Measurements from ENCODE around the gene NUBP1. TPM values are rescaled to one million over a fixed set of nuclear protein-coding genes. Genes with fewer than 3 reads are reported as not detected.
"Not testable (repeated sequence)": the region's sequence is repeated elsewhere in the genome, so short reads cannot be mapped to it uniquely, and the experiment has no call there.

Gene NUBP1
- polyA plus RNA-seq (ENCODE audit: insufficient read depth in 1 of 5, insufficient read length in 5 of 5, low replicate concordance in 1 of 5) = 10 to 100 TPM; 27.0 to 33.7 (median 30.2) TPM
- long read RNA-seq, donor 1, partial matches to known transcripts = 0 of 4 reads
- long read RNA-seq, donor 1, other reads (novel, unspliced or antisense) = 0 of 4 reads
- long read RNA-seq, donor 2, transcript NUBP1-201 (11 exons, 1,228 nt) = major isoform, 5 of 5 reads
- long read RNA-seq, donor 2, partial matches to known transcripts = 0 of 5 reads
- long read RNA-seq, donor 2, other reads (novel, unspliced or antisense) = 0 of 5 reads
- long read RNA-seq, donor 3, transcript NUBP1-201 (11 exons, 1,228 nt) = major isoform, 6 of 11 reads
- long read RNA-seq, donor 3, partial matches to known transcripts = 5 of 11 reads
- long read RNA-seq, donor 3, other reads (novel, unspliced or antisense) = 0 of 11 reads
- long read RNA-seq, donor 4, transcript NUBP1-201 (11 exons, 1,228 nt) = major isoform, 5 of 10 reads
- long read RNA-seq, donor 4, partial matches to known transcripts = 5 of 10 reads
- long read RNA-seq, donor 4, other reads (novel, unspliced or antisense) = 0 of 10 reads
- long read RNA-seq, donor 5, transcript NUBP1-201 (11 exons, 1,228 nt) = major isoform, 8 of 16 reads
- long read RNA-seq, donor 5, partial matches to known transcripts = 5 of 16 reads
- long read RNA-seq, donor 5, other reads (novel, unspliced or antisense) = 0 of 16 reads
- long read RNA-seq, donor 6, transcript NUBP1-201 (11 exons, 1,228 nt) = major isoform, 19 of 21 reads
- long read RNA-seq, donor 6, partial matches to known transcripts = 0 of 21 reads
- long read RNA-seq, donor 6, other reads (novel, unspliced or antisense) = 0 of 21 reads
- long read RNA-seq, donor 7, transcript NUBP1-201 (11 exons, 1,228 nt) = major isoform, 8 of 8 reads
- long read RNA-seq, donor 7, partial matches to known transcripts = 0 of 8 reads
- long read RNA-seq, donor 7, other reads (novel, unspliced or antisense) = 0 of 8 reads
- long read RNA-seq, donor 8, partial matches to known transcripts = 0 of 2 reads
- long read RNA-seq, donor 8, other reads (novel, unspliced or antisense) = 0 of 2 reads

DNA sequence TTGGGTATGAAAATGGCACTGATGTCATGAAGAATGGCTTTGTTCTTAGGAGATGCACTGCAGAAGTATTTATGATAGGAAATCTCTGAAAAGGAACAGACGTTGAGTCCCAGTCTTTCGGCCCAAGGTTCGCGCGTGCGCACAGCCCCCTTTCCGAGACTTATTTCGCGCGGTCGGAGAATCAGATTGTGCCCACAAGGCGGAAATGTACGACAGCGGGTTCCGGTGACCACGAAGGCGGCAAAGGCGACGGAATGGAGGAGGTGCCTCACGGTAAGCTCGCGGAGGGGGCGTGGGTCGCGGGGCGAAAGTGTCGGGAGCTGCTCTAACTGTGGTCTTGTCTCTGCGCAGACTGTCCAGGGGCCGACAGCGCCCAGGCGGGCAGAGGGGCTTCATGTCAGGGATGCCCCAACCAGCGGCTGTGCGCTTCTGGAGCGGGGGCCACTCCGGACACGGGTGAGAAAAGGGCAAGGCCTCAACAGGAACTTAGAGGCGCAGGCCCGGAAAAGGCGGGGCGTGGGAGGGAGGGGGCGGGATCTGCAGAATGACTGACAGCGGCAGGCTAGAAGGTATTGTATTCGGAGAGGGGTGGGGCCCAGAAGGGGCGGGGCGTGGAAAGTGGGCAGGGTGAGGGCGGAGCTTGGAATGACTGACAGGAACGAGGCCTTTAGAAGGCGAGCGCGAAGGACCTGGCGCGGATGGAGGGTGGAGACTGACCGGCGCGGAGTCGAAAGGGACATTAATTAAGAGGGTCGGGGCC lies at the start of gene NUBP1:
Gene NUBP1, plus strand, starts transcription at position 233 of the 760 bp plus-strand sequence. Its CDS starts 22 bp downstream, at position 255.
- peak; percentile 99 to 100 for DNase-seq

DNA sequence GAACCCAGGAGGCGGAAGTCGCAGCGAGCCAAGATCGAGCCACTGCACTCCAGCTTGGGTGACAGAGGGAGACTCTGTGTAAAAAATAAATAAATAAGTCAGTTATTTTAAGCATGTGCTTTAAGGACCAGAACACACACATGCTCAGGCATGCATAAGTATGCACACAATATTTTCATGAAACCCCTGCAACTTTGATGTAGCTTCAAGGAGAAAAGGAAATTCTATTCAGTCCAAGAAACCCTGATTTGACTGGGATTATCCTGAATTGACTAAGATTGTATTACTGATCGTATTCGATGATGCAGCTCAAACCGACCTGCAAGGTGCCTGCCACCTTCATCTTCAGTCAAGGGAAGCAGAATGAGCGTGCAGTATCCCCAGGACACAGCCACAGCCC lies 49.8 kb upstream of the NUBP1 start:
- no peak for DNase-seq

DNA sequence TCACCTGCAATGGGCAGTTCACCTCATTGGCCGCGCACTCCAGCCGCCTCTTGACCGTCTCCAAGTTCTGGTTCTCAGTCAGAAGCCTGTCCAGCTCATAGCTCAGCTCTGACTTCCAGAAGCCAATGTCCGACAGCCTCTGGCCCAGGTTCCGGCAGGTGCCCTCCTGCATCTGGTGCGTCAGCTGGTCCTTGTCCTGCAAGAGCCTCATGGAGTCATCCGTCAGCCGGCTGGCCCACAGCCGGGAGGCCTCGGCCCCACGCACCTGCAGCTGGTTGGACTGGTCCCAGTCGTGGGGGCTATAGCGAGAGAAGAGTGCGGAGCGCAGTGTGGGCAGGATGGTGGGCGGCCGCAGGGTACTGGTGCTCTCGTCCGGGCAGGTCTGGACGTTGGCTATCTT lies 49.3 kb upstream of the NUBP1 start:
- no peak for DNase-seq

DNA sequence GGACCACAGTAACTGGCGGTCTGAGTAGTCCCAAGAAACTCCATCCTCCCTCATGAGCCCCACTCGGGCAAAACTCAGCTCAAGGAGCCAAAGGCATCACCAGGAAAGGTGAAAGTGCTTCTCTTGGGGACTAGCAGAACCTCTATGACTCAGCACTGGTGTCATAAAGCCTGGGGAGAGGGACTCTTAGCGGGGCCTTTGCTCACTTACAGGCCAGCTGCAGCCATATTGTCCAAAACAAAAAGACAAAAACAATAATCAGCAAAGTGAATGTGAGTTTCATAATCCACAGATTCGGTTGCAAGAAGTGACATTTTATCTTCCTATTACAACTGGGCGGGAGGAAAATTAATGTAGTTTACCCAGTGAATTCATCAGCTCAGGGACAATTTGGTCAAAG lies 48.8 kb upstream of the NUBP1 start, which contains the start of gene TEKT5:
Gene TEKT5, minus strand, starts transcription at position 101 of the 400 bp plus-strand sequence. Its CDS starts 57 bp downstream, at position 44.
- DNase-seq = no peak

DNA sequence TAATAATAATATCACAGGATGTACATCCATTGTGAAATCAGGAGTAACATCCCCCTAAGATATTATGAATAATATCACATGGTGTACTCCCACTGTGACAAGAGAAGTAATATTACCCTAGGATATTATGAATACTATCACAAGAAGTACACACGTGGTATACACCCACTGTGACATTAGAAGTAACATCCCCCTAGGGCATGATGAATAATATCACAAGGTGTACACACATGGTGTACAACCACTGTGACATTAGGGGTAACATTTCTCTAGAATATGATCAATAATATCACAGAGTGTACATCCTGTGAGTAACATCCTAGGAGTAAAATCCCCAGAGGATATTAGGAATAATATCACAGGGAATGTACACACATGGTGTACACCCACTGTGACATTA lies 43.9 kb upstream of the NUBP1 start:
- DNase-seq = no peak

DNA sequence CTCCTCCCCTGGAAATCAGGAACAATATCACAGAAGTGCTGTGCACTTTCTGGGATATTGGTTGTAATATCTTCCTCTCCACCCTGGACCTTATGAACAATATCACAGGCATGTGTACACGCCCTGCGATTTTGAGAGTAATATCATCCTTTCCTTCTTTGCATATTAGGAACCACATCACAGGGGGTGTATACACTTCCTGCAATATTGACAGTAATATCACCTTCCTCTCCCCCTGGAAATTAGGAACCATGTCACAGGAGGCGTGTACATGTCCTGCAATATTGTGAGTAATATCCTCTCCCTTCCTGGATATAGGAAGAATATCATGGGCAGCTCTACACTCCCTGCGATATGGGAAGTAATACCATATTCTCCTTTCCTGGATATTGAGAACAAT lies 34.7 kb upstream of the NUBP1 start:
- no peak for DNase-seq

DNA sequence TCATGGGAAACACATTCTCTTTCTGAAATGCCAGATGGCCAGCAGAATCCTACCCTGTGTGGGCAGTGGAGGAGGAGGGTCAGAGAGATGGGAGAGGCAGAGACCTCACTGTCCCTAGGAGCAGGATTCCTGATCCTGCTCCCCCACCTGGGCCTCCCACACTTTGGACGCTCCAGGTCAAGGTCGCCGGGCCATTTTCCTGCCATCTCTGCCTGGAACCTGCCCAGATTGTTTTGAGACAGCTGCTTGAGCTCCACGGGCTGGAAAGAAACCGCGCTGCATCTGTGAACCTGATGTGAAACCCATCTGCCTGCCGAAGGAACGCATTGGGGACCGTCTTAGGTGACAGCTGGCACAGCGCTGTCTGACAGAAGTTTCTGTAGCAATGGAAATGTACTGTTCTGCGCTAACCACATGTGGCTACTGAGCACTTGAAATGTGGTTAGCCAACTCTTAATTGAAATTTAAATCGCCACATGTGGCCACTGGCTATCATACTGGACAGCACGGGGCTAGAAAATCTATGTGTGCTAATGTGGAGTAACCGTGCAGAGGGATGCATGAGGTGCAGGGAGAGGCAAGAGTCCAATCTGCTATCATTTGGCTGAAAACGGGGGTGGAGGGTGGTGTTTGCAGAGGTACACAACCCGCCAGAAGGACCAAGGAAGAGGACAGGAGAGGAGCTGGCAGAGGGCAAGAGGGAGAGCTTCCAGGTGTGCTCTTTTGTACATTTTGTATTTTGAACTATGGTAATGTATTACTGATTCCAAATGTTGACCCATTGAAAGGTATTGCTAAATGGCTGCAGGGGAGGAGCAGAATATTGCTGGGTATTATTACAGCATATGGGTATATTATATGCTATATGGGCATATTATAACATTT lies 15.4 kb upstream of the NUBP1 start:
- no peak for DNase-seq

DNA sequence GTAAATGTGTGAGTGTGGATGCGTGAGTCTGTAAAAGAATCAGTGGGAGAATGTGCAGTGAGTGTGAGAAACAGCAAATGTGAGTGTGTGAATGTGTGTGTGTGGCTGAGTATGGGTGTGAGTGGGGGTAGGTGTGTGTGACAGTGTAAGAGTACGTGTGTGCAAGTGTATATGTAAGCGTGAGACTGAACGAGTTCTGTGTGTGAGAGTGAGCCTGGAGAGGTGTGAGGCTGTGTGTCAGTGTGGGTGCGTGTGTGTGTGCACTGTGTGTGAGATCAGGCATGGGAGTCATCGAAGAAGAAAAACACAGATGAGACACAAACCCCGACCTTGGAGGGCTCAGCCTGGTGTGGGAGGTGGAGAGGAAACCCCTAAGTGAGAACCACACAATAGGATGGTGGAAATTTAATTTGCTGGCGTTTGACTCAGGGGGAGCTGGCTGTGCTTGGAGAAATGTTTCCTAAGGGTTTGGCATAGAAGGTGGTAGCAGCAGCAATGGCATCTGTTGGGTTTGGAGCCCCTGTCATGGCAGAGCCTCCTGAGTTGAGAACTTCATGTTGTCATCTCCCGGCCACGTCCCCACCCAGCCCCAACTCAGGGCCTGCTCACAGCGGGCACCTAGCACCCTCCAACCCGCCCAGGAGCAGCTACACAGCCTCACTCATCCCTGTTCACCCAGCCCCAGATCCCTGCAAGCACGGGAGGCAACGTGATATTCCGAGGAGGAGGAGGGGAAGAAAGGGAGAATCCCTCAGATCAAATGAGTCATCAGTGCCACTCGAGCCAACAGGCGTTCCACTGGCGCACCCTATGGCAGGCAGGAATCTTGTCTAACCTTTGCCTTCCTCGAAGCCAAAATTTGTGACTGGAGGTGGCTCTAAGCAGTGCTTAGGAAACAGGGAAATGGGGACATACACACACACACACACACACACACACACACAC lies 14.3 kb upstream of the NUBP1 start:
- DNase-seq = no peak

DNA sequence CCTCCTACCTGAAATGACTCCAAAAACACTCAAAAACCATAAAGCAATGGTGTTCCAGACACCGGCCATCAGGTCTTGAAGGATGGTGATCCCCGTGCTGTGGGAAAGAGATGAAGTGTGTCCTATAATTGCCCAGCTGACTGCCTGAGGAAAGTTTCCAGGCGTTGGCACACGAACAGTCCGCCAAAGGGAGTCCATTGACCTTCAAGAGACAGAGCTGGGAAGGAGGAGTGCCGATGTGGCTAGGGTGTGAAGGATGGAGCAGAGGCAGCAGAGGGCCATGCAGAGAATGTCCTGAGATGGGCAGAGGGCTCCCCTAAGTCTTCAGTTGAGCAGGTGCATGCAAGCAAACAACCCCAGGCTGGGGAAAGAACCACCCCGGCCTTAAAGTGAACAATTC lies 11.9 kb upstream of the NUBP1 start:
- no peak for DNase-seq

DNA sequence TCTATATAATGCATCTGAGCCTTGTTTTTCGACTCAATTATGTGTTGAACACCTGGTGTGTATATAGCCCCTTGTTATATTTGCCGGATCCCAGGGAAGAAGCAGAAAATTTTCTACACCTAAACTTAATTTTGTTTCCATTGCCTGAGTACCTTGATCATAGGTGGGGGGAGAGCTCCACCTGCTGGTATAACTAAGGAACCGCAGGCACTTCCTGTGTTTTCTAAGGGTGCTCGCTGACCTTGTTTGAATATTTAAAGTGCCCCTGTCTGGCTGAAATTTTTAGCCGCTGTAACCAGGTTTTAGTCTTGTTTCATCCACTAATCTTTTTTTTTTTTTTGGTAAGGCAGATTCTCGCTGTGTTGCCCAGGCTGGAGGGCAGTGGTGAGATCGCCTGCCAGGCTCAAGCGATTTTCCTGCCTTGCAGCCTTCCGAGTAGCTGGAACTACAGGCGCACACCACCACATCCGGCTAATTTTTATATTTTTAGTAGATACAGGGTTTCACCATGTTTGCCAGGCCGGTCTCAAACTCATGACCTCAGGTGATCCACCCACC lies 6.5 kb upstream of the NUBP1 start:
- peak; percentile 61 to 69 for DNase-seq

DNA sequence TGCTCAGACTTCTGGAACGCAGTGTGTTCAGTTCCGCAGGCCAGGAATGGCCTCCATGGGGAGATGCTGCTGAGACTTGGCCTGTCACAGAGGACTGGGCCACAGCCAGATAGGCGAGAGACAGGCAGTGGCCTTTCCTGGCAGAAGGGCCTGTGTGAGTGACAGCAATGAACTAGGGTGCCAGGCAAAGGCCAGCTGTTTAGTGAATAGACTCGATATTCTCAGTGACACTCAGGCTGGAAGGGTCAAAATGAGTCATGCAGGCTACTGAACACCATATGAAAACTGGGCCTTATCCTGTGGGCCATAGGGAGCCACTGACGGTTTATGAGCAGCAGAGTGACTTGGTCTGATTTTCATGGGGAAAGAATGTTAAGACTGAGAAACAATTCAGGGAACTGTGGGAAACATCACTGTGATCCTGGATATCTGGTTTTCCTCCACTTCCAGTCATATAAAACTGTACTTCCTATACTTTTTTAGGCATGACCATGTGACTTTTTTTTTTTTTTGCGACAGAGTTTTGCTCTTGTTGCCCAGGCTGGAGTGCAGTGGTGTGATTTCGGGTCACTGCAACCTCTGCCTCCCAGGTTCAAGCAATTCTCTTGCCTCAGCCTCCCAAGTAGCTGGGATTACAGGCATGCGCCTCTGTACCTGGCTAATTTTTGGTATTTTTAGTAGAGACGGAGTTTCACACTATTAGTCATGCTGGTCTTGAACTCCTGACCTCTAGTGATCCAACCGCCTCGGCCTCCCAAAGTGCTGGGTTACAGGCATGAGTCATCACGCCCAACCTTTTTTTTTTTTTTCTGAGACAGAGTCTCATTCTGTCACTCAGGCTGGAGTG lies 5.2 kb upstream of the NUBP1 start:
- no peak for DNase-seq

DNA sequence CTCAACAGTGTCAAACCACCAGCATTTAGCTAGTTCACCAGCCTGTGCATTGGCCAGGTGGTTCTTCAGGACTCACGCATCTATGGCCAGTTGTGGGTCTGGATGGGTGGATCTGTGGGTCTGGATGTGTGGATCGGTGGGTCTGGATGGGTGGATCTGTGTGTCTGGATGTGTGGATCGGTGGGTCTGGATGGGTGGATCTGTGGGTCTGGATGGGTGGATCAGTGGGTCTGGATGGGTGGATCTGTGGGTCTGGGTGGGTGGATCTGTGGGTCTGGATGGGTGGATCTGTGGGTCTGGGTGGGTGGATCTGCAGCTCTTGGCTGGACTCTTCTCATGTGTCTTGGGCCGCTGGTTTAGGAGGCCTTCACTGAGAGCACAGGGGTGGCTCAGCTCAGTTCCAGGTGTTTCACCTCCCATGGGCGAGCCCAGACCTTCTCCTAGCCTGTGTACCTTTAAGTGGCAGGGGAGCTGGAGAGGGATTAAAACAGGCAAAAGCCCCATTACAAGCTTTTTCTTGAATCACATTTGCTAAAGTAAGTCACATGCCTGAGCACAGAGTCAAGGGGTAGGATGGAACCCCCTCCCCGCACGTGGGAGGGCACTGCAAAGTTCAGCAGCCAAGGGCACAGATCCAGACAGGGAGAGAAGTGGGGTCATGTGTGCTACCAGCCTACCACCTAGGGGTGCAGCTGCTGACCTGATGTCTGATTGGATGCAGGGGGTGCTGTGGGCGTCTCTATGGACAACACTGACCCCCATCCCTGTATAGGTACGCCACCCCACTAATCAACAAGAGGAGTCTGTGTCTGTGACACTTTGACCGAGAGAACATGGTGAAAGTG lies 3.4 kb upstream of the NUBP1 start:
- no peak for DNase-seq

DNA sequence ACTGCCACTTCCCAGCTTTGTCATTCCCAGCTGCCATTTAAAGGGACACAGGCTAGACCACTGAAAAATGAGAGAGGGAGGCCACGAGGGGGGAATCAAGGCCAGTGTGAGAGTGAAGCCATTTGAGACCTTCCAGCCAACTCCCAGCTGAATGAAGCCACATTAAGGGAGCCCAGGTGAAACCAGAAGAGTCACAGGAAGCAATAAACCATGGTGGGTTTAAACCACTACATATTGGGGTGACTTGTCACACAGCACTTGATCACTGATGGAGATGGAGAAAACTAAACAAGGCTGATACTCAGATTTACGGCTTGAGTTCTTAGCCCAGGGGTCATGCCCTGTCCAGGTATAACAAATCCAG lies 2.8 kb upstream of the NUBP1 start:
- no peak for DNase-seq

DNA sequence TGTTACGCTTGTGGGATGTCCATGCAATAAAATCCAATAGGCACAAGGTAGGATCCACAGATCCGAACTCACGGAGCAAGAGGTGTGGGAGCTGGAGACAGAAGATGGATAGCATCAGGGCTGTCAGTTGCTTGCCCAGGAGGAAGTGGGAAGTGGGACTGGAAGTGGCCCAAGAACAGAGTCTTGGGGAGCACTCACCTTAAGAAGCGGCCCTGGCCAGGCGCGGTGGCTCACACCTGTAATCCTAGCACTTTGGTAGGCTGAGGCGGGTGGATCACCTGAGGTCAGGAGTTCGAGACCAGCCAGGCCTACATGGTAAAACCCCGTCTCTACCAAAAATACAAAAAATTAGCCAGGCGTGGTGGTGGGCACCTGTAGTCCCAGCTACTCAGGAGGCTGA lies 2.4 kb upstream of the NUBP1 start:
- not testable (repeated sequence) for DNase-seq

DNA sequence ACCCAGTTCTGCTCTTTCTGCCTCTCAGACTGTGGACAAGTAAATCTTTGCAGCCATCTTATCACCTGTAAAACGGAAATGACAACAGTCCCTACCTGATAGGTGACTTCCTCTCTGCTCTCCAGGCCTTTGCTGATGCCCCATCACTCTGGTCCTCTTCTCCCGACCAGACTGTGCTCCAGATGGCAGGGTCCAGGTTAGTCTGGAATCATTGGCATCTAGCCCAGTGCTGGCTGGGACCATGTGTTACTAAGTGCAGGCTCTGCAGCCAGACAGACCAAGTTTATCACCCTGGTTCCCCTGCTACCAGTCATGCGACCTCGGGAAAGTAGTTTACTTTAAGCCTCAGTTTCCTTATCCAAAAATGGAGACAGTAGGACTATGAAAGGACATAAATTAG lies 1.8 kb upstream of the NUBP1 start:
- no peak for DNase-seq

DNA sequence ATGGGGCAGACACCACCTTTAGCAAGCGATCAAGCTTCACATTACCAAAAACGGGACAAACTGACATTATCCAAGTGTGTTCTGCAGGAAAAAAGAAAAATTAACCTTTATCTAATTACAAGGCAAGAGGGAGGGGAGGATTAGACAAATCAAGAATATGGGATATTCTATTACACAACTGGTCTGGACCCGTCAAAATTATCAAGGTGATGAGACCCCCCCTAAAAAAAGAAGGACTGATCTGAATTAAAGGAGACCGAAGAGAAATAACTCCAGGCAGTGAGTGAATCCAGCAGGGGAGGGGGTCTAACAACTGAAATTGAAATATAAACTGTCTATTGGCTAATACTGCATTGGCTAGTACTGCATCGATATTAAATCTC lies 424 bp upstream of the NUBP1 start:
- DNase-seq = no peak

DNA sequence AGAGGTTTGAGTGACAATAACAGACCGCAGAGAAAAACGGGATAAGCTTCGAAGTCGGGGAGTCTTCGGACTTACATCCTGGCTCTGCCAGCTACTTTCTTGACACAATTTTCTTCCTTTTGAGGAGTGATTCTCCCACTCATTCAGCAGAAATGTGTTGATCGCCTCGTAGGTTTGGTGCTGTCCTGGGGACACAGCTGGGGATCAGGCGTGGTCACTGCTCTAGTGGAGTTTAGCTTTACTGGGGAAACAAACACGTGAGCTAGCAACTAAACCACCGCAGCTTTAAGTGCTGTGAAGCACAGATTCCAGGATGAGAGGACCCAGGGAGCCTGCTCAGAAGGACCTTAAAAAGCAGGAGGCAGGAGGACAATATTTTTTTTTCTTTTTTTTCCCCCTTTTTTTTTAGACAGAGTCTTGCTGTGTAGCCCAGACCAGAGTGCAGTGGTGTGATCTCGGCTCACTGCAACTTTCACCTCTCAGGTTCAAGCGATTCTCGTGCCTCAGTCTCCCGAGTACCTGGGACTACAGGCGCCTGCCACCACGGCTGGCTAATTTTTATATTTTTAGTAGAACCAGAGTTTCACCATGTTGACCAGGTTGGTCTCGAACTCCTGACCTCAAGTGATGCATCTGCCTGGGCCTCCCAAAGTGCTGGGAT lies 858 bp downstream of the NUBP1 start:
- DNase-seq = no peak
